SIG-M5 treated with dmso at 0.1 percent for 504 hours (cell line): Measurements from ENCODE around the gene SST.
"Not testable (repeated sequence)": the region's sequence is repeated elsewhere in the genome, so short reads cannot be mapped to it uniquely, and the experiment has no call there.

Source experiments
- DNase-seq: peaks from one replicate; lab custom pipeline; 2025; ENCODE audit not compliant: unreplicated experiment; lab: John Stamatoyannopoulos, UW

SST gene

DNA sequence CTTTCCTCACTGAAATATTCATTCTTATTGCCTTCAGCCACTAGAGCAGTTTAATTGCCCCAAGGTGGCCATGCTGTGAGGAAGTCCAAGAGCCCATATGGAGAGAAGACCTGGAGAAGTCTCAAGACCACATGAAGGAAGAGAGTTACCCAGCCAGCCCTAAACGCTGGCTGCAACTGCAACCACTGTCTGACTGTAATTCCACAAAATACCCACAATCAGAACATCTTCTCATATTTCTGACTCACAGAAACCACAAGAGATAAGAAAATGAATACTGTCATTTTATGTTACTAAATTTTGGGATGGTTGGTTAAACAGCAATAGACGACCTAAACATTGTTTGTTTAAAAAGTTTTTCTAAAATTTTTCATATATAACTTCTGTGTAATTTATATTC is 14.7 kb upstream of the SST start:
- no peak for DNase-seq

- DNase-seq: no peak
Measured at GRCh38 chr3:187684444-187684843, 14.2 kb upstream of the SST start.

- DNase-seq: not testable (repeated sequence)
Measured at GRCh38 chr3:187681756-187682155, 11.6 kb upstream of the SST start.

DNA sequence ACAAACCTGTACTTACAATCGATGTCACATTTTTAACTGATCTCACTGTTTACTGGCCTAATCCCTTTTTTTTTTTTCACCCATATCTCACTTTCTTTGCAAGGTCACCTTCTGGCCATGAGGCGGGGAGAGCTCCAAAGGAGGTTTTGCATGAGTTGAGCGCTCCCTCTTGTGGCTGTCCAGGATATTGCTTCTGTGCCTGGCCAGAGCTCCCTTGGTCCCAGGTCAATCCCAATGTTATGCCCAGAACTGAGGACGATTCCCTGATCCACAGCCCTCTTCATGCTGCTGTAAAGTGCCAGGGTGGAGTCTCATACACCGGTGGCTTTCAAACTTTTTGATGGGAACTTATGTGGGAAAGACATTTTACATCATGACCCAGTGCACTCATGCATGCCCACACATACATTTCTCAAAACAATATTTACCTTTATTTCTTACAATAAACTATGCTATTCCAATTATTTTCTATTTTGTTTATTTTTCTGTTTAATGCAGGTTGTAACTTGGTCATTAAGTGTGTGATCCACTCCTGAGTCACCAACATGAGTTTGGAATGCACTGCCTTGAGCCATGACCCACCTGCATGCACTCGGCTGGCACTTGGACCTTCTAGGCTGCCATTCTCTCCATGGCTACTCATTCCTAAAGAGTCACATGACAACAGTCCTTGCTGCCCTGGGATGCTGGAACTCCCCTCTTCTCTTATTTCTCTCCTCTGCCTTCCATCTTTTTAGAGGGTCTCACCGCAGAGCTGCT is 9.6 kb upstream of the SST start:
- DNase-seq: peak; percentile 77

- DNase-seq: peak; percentile 66
Measured at GRCh38 chr3:187678726-187679268, 8.6 kb upstream of the SST start.

DNA sequence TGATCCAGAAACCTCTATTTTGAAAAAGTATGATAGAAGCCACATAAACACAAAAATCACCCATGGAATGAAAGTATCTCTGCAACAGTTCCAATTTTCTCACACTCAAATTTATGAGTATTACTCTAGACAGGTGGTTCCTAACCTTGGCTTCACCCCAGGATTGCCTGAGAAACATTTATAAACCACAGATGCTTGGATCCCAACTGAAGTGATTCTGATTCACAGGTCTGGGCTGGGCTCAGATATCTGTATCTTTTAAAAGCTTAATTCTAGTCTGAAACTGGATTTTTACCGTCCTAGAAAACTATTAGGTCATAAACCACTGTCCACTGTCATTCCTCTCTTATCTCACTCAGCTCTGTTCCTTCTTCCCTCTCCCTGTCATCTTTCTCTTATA is 7.4 kb upstream of the SST start:
- no peak for DNase-seq

DNA sequence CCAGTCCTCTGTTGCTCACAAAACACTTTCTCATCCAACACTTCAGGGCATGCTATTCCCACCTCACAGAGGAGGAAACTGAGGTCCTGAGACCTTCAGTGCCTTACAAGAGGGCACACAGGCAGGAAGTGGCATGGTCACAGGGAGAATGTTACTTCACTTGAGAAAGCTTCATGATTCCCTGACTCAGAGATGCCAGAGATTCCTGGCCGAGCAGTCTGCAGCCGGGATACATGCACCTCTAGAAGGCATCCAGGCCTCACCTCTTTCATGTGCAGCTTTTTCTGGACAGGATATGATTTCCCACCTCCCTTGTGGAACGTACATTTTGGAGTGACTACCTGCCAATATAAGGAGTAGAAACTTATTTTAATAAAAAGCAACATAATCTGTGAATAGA is 2.8 kb upstream of the SST start:
- DNase-seq: no peak

DNA sequence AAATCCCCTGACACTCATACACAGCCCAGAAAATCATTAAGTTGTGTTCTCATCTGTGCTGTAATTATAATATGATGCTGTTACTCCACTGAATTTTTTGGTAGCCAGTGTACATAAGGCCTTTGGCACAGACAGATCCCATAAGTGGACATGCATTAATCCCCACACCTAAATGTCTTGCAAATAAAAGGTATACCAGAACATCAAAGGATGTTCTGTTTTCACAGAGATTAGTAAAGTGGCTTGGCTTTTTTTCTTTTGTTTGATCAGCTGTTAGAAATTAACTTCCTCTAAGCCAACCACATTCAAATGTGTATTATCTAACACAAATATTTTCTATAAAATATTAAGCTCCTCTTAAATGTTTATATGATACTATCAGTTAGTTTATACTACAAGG is 2.7 kb downstream of the SST start:
- DNase-seq: no peak

- no peak for DNase-seq
Measured at GRCh38 chr3:187665764-187666402, 4.3 kb downstream of the SST start.

- no peak for DNase-seq
Measured at GRCh38 chr3:187665010-187665409, 5.2 kb downstream of the SST start.

GRCh38 chr3:187662848-187663409 is 7.3 kb downstream of the SST start:
- DNase-seq: peak; percentile 60

DNA sequence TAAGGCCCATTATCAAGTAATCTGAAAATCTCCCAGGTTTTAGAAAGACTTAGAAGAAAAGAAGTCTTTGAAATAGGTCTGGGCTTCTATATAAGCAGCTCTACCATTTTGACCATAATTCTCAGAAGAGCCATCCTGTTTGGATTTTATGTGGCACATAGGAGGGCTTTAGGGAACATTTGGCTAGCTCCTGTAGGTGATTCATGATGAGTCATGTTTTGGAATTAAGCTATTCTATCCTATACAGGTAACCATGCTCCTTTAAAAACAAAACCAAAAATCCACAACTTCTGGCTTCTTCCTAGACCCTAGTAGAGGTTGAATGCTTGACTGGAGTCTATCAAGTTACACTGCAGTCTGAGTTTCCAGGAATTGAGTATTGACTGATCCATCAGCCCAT is 8.9 kb downstream of the SST start:
- no peak for DNase-seq

GRCh38 chr3:187651282-187651681 is 18.9 kb downstream of the SST start:
- DNase-seq: no peak

DNA sequence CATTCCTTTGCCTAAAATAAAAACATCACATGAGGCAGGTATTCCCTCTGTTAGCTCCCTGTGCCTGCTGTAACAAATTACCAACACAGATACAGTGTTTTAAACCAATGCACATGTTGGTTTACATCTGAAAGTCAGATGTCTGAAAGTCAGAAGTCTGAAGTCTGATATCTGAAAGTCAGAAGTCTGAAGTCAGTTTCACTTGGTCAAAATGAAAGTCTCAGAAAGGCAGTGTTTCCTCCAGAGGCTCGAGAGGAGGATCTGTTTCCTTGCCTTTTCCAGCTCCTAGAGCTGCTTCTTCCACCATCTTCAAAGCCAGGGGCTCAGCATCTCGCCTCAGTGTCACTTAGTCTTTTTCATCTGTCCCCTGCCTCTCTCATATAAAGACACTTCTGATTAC is 22.0 kb downstream of the SST start:
- no peak for DNase-seq

DNA sequence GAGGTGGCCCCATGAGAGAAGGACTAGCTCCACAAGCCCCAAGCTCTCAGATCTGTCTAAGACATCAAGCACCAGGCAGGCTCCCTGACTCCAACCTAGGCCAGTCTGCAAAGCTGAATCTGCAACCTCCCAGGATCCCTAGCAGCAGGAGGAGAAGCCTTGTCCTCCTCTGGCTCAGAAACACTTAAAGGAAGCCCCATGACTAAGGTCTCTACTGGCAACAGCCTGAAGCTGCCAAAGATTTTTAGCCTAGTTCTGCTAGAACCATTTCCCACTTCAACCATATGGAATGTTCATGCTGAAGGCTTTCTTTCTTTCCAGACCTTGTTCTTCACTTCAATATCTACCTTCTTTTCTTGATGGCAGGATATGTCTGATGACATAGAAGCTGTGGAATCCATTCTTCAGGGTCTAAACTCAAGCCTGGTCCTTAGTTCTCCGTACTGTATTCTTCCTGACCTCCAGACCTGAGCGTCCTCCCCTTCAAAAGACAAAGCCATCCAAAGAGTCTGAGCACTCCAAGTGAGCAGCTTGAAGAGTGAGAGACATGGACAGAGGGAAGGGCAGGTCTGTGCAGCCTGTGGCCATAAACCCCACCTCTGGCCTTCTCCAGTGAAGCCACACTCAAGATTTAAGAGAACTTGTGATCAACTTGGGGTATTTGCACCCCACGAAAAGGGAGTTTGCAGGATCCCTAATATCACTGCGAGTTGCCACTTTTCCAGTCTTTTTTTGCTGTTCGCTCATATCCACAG is 23.1 kb downstream of the SST start:
- DNase-seq: no peak

- not testable (repeated sequence) for DNase-seq
Measured at GRCh38 chr3:187645379-187645778, 24.8 kb downstream of the SST start.

GRCh38 chr3:187642861-187643260 is 27.3 kb downstream of the SST start:
- DNase-seq: no peak

- no peak for DNase-seq
Measured at GRCh38 chr3:187641320-187642016, 28.7 kb downstream of the SST start.

- no peak for DNase-seq
Measured at GRCh38 chr3:187640569-187641059, 29.6 kb downstream of the SST start.

DNA sequence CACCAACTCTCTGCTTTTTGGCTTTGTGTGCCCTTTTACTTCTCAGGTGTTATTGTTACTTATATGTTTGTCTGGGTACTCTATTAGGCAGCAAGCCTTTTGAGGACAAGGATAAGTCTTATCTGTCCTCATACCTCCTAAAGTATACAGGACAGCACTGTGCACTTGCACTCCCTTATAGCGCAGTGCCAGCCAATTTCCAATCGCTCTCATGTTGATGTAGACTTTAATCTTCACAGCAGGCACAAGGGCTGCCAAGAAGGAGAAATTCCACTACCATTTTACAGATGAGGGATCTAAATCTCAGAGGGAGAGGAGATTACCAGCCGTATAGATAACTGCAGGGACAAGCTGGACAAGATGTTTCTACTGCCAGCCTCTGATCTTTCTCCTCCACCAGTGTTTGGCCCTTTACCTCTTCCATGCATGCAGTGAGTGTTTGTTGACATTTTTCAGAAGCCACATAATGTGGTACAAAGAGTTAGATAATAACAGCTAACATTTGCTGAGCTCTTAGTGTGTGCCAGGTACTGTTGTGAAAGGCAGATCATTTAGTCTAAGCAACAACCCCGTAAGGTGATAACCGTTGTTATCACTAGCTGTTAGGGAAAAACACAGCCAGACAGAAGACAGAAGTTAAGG is 30.1 kb downstream of the SST start:
- DNase-seq: no peak
